GM19025 (cell line): ENCODE data around the gene STK38L.

Source experiments
- ATAC-seq: cut with Tn5 transposase; IDR thresholded peaks from one replicate; pipeline ENCODE4 v1.9.1; 2021; ENCODE audit warnings: mild to moderate bottlenecking, low read depth, moderate library complexity; ENCODE audit not compliant: unreplicated experiment

The STK38L gene

GRCh38 chr12:27243804-27244688, at the start of gene STK38L:
STK38L (plus strand) TSS chr12:27244286; CDS start chr12:27297721, 53,435 bp downstream.
- ATAC-seq: peak; percentile 96

GRCh38 chr12:27194644-27195043, 49.4 kb upstream of the STK38L start:
- ATAC-seq: no peak

- no peak for ATAC-seq
These were observed 46.0 kb upstream of the STK38L start for GRCh38 chr12:27198036-27198435.

GRCh38 chr12:27199638-27200300, 44.3 kb upstream of the STK38L start:
- no peak for ATAC-seq

- ATAC-seq: no peak
These were observed 42.9 kb upstream of the STK38L start for GRCh38 chr12:27201169-27201568.

GRCh38 chr12:27206801-27207502, 37.1 kb upstream of the STK38L start:
- no peak for ATAC-seq

- peak; percentile 83 for ATAC-seq
These were observed 36.3 kb upstream of the STK38L start for GRCh38 chr12:27207615-27208413.

GRCh38 chr12:27208414-27208750, 35.7 kb upstream of the STK38L start:
- no peak for ATAC-seq

- no peak for ATAC-seq
These were observed 34.7 kb upstream of the STK38L start for GRCh38 chr12:27209257-27209910.

- ATAC-seq: no peak
These were observed 33.9 kb upstream of the STK38L start for GRCh38 chr12:27210187-27210586.

- ATAC-seq: no peak
These were observed 31.2 kb upstream of the STK38L start for GRCh38 chr12:27212861-27213260.

- ATAC-seq: no peak
These were observed 30.8 kb upstream of the STK38L start for GRCh38 chr12:27213304-27213703.

GRCh38 chr12:27213830-27214787, 30.0 kb upstream of the STK38L start:
- no peak for ATAC-seq

GRCh38 chr12:27217590-27217989, 26.5 kb upstream of the STK38L start:
- ATAC-seq: no peak

- no peak for ATAC-seq
These were observed 24.4 kb upstream of the STK38L start for GRCh38 chr12:27219693-27220054.

GRCh38 chr12:27220055-27220987, 23.8 kb upstream of the STK38L start:
- ATAC-seq: peak; percentile 59

- ATAC-seq: no peak
These were observed 23.1 kb upstream of the STK38L start for GRCh38 chr12:27220988-27221345.
